ENCODE measurements around the gene MSX2. TPM values are rescaled to one million over a fixed set of nuclear protein-coding genes. Genes with fewer than 3 reads are reported as not detected.
A peak's percentile ranks its signal among the peaks of the same experiment; 100 is the strongest.

Gene MSX2
- total RNA-seq, 2 donors from 2014 or later: not detected

DNA sequence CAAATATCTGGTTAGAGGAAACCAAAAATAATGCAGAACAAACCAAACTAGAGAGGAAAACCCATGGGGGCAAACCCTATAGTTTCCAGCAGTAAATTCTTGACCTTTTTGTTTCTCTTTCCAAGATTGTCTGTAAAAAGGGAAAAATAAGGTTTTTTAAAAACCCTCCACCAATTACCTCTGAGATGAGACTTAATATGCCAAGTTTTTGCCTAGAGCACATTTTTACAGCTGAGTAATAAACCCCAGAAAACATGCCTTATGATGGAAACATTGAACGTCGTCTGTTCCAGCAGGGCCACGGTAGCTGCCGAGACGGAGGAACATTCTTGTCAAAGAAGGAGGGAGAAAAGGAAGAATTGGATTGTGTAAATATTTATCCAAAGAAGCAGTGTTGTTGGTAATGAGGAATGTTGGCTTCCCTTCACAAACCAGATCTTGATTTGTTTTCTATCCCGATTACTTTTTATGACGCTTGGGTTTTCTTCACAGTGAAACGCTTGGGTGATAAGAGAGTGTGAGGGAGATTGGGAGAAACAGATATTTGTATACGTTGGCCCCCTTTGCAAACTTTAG, 17.3 kb upstream of the MSX2 start:
- no peak overlapping the region for H3K27ac Mint-ChIP-seq
- no peaks in the 10 kb centered on the region for H3K9me3 Mint-ChIP-seq
- H3K36me3 Mint-ChIP-seq (ENCODE audit: low read depth): no peaks in the 10 kb centered on the region
- H3K4me3 Mint-ChIP-seq: no peak overlapping the region
- H3K4me1 Mint-ChIP-seq: no peaks in the 10 kb centered on the region
- ATAC-seq (replicated peaks): no peak
- peaks cover 17% of the 10 kb centered on the region for H3K27me3 Mint-ChIP-seq

DNA sequence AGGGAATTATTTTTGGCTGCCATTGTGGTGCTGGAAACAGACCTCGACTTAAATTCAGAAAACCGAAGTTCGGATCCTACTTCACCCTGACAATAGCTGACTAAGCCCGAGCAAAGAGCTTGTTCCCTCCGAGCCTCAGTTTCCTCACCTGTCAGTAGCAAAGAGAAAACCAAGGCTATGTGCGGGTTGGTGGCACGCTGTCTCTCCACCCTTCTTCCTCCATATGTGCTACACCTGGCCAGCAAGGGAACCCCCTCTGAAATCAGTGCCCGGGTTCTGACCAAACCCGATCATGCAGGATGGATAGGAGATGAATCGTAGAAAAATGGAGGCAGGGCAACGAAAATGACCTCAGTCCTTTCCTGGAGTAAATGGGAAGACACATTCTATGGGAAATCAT, 16.7 kb upstream of the MSX2 start:
- Mint-ChIP-seq H3K4me3 (no peak overlapping the region), H3K27me3 (peaks cover 19% of the 10 kb centered on the region), H3K9me3 (no peaks in the 10 kb centered on the region), H3K4me1 (no peaks in the 10 kb centered on the region), H3K27ac (no peak overlapping the region), H3K36me3 (ENCODE audit: low read depth) (no peaks in the 10 kb centered on the region)
- no peak for ATAC-seq (replicated peaks)

DNA sequence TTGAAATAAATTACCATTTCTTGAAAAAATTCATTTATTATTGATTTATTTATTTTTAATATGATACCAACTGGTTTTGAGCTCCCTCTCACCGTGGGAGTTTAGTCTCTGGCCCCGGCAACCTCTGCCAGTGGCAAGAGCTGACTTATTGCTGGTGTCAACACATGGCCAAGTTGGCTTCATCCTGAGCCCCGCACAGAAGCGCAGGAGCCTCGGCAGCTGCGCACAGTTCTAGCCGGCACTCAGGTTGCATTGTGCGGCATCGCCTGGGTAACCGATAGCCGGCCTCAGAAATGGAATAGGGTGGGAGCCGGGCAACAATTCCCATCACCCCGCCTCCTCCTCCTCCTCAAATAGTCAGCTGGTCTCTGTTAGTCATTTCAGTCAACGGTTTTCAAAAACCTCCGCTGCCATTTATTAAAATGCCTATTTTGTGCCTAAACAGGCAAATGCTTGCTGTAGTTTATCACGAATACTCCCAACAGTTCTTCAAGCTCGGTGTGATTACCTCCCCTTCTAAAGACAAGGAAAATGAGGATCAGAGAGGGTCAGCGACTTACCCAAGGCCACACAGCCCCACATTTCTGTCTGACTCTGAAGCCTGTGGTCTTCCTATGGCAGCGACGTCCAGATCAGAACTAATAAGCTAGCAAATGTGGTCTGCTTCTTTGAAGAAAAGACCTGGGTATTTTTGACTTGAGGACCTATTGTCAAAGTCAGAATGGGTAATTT, 15.7 kb upstream of the MSX2 start:
- no peaks in the 10 kb centered on the region for H3K9me3 Mint-ChIP-seq
- no peaks in the 10 kb centered on the region for H3K36me3 Mint-ChIP-seq (ENCODE audit: low read depth)
- H3K4me3 Mint-ChIP-seq: no peak overlapping the region
- ATAC-seq (replicated peaks): no peak
- no peaks in the 10 kb centered on the region for H3K4me1 Mint-ChIP-seq
- peaks cover 25% of the 10 kb centered on the region for H3K27me3 Mint-ChIP-seq
- H3K27ac Mint-ChIP-seq: no peak overlapping the region

- Mint-ChIP-seq H3K36me3 (ENCODE audit: low read depth) (no peaks in the 10 kb centered on the region), H3K4me3 (no peak overlapping the region), H3K27ac (no peak overlapping the region), H3K9me3 (no peaks in the 10 kb centered on the region), H3K4me1 (no peaks in the 10 kb centered on the region), H3K27me3 (peaks cover 39% of the 10 kb centered on the region)
- no peak for ATAC-seq (replicated peaks)
Measured at GRCh38 chr5:174714751-174715150, 9.6 kb upstream of the MSX2 start.

GRCh38 chr5:174715804-174716203, 8.6 kb upstream of the MSX2 start:
- H3K27me3 Mint-ChIP-seq: peaks cover 48% of the 10 kb centered on the region
- H3K4me1 Mint-ChIP-seq: no peaks in the 10 kb centered on the region
- H3K4me3 Mint-ChIP-seq: no peak overlapping the region
- H3K9me3 Mint-ChIP-seq: no peaks in the 10 kb centered on the region
- no peak for ATAC-seq (replicated peaks)
- no peak overlapping the region for H3K27ac Mint-ChIP-seq
- H3K36me3 Mint-ChIP-seq (ENCODE audit: low read depth): no peaks in the 10 kb centered on the region

DNA sequence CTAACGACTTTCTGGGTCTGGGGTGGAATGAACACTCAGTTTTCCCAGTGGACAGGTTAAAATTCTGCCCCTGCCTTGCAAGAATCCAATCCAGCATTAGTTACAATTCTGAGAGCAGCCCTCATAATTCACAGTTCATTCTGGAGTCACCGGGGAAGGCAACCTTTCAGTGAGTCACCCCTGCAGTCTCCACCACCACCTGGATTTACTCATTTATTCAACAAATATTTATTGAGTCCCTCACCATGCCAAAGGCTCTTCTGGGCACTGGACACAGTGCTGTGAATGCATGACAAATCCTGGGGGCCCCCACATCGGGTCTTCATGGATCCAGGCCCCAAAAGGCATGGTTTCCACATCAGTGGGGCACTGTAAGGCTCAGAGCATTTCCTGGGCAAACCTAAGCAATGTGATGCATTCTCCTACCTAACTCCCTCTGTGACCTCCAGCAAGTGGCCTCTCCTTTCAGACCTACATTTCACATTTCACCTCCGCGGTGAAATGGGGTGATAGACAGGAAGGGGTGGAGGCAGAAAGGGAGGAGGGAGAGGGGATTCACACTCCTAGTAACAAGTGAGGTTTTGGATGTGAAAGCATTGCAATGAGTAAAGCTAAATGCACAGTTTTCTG, 6.4 kb upstream of the MSX2 start:
- Mint-ChIP-seq H3K36me3 (ENCODE audit: low read depth) (no peaks in the 10 kb centered on the region), H3K27me3 (peaks cover 57% of the 10 kb centered on the region), H3K9me3 (no peaks in the 10 kb centered on the region), H3K4me1 (no peaks in the 10 kb centered on the region), H3K4me3 (no peak overlapping the region), H3K27ac (no peak overlapping the region)
- ATAC-seq (replicated peaks): no peak

DNA sequence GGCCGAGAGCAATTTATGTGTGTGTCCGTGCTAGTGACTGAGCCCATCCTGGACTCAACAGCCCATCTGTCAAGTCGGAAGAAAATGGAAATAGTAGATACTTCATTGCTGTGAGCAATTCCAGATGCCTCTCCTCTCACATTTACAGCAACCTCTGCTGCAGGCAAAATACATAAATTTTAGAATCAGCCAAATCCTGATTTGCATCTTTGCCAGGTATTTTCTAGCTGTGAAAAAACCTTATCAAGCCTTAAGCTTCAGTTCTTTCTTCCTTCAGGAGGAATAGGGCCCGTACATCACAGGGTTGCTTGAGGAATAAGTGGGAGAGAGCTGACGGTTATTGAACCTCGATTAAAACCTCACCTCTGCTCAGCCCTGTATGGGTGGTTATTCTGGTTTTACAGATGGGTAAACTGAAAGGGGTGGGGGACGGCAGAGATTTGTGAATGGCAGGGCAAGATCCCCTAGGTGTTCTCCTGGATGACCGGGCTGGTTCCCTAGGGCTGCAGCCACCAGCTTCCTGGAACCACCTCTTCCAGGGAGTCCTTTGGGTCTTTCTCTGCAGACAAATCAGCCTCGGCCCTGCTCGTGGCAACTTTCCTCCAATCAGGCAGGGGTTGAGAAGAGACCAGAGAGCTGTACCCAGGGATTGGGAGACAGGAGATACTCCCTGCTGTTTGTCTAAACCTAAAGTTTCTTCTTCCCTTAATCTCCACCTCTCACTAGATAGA, 5.3 kb upstream of the MSX2 start:
- peaks cover 4% of the 10 kb centered on the region for H3K36me3 Mint-ChIP-seq (ENCODE audit: low read depth)
- H3K4me3 Mint-ChIP-seq: no peak overlapping the region
- no peak for ATAC-seq (replicated peaks)
- peaks cover 64% of the 10 kb centered on the region for H3K27me3 Mint-ChIP-seq
- no peaks in the 10 kb centered on the region for H3K9me3 Mint-ChIP-seq
- H3K27ac Mint-ChIP-seq: no peak overlapping the region
- H3K4me1 Mint-ChIP-seq: peaks cover 6% of the 10 kb centered on the region

DNA sequence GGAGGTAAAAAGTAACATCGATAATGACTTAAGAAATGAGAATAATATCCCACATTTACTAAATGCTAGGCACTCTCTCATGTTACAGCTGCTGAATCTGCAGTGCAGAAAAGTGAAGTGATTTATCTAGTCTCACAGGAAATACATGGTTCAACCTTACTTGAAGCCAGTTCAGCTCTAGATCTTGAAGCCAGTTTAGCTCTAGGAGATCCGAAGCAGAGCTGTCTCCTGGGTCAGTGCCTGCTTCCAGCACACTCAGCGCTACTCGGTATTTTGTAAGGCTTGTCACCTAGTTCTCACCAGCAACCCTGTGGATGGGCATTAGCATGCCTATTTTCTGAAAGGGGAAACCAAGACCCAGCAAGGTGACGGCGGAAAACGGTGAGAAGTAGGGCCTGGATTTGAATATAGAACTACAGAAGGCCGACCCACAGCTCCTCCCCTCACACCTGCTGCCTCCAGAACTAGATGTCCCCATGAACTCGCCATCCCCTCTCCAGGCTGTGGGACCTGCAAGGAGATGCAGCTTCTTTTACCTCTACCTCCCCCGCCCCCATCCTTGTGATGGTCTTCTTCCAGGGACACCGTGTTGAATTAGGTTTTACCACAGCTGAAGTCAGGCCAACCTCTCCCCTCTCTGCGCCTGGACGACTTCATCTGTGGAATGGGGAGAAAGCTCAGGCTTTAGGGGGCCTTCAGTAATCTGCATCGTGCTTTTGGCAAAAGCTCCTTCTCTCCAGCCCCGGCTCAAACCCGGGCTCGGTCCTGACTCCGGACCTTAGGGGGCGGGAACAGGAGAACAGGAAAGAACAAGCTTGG, 4.4 kb upstream of the MSX2 start:
- H3K9me3 Mint-ChIP-seq: no peaks in the 10 kb centered on the region
- peaks cover 61% of the 10 kb centered on the region for H3K27me3 Mint-ChIP-seq
- peaks cover 8% of the 10 kb centered on the region for H3K4me1 Mint-ChIP-seq
- H3K27ac Mint-ChIP-seq: no peak overlapping the region
- H3K4me3 Mint-ChIP-seq: no peak overlapping the region
- H3K36me3 Mint-ChIP-seq (ENCODE audit: low read depth): peaks cover 6% of the 10 kb centered on the region
- ATAC-seq (replicated peaks): no peak

DNA sequence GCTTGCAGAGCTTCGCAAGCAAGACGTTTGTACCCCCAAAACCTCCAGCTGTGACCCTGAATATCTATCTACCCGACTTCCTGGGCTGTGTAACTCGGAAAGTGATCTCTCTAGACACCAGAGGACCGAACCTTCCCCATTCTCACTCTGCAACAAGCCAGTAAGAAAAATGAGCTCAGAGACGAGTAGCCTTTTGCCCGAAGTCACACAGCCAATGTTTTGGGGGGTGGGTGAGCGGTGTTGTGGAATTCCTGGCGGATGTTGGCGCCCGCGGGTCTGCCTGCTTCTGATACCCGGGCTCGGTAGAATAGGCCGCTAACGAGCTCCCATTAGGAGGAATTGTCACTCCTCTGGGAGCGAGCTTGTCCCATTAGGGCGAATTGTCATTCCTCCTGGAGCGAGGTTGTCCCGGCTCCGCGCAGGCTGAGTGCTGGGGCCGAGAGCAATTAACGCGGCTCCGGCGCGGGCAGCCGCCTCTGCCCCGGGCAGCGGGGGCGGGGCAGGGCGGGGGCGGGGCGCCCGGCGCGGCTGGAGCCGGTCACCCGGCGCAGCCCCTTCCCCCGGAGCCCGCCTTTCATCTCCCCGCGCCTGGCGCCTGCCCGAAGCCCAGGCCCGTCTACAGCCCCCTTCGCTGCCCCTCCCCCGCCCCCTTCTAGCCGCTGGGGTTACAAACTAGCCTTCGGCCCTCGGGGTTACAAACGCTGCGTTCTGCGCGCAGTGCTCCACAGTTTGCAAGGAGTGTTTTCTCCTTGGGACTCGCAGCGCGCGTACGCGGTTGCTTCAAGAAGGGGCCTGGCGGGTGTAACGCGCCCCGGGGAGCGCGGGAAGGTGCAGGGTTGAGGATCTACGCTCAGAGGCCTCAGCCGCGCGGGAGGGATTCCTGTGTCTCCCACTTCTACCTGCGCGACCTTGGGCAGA, 3.5 kb upstream of the MSX2 start:
- no peak overlapping the region for H3K4me3 Mint-ChIP-seq
- no peak for ATAC-seq (replicated peaks)
- no peak overlapping the region for H3K27ac Mint-ChIP-seq
- peaks cover 66% of the 10 kb centered on the region for H3K27me3 Mint-ChIP-seq
- H3K9me3 Mint-ChIP-seq: no peaks in the 10 kb centered on the region
- peaks cover 6% of the 10 kb centered on the region for H3K36me3 Mint-ChIP-seq (ENCODE audit: low read depth)
- peaks cover 8% of the 10 kb centered on the region for H3K4me1 Mint-ChIP-seq

GRCh38 chr5:174721530-174722432, 2.6 kb upstream of the MSX2 start:
- H3K9me3 Mint-ChIP-seq: no peaks in the 10 kb centered on the region
- peaks cover 67% of the 10 kb centered on the region for H3K27me3 Mint-ChIP-seq
- H3K27ac Mint-ChIP-seq: no peak overlapping the region
- no peak for ATAC-seq (replicated peaks)
- H3K4me1 Mint-ChIP-seq: peaks cover 8% of the 10 kb centered on the region
- H3K36me3 Mint-ChIP-seq (ENCODE audit: low read depth): peaks cover 6% of the 10 kb centered on the region
- H3K4me3 Mint-ChIP-seq: no peak overlapping the region

DNA sequence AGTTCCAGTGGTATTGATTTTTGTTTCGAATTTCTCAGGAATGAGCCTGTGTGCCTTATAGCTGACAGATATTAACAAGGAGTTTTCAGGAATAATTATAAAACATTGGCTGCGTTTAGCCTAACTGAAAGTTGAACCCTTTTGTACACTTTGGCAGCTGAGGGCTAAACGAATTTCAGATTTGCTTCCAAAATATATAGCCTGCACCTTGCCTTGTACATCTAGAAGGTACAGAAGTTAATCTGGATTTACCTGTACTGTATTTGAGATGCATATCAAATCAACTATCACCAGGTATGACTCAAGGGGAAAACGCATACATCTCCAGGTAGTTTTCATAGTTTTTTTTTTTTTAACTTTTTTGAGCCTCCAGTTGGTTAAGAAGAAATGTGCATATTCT, 1.9 kb upstream of the MSX2 start:
- ATAC-seq (replicated peaks): no peak
- H3K9me3 Mint-ChIP-seq: no peaks in the 10 kb centered on the region
- no peak overlapping the region for H3K27ac Mint-ChIP-seq
- no peak overlapping the region for H3K4me3 Mint-ChIP-seq
- H3K27me3 Mint-ChIP-seq: peaks cover 68% of the 10 kb centered on the region
- peaks cover 6% of the 10 kb centered on the region for H3K36me3 Mint-ChIP-seq (ENCODE audit: low read depth)
- H3K4me1 Mint-ChIP-seq: peaks cover 8% of the 10 kb centered on the region

- Mint-ChIP-seq H3K36me3 (ENCODE audit: low read depth) (peaks cover 6% of the 10 kb centered on the region), H3K27me3 (peaks cover 73% of the 10 kb centered on the region), H3K9me3 (no peaks in the 10 kb centered on the region), H3K27ac (no peak overlapping the region), H3K4me3 (peak overlapping the region; percentile 68), H3K4me1 (peaks cover 8% of the 10 kb centered on the region)
- ATAC-seq (replicated peaks): no peak
Measured at GRCh38 chr5:174723315-174723978, 935 bp upstream of the MSX2 start.

Data from activated T-helper 17 cell treated with anti-CD3 and anti-CD28 coated beads, Interleukin-2, amount 50 U/mL, for 72 hours (primary cell).